K562 (cell line): ENCODE results near the gene ELF2. TPM values are rescaled to one million over a fixed set of nuclear protein-coding genes. Genes with fewer than 3 reads are reported as not detected.

Experiments
- polyA plus RNA-seq, 8 experiments: library from polyadenylated mRNA; depleted of rRNA in 4 of 8; stranded (reverse) in 5 of 8; unstranded in 3 of 8; fragments of >200 nt; fragmentation: Nextera tagmentation in 2 of 8; fragmentation: Illumina TruSeq in 1 of 8; extraction: Ambion mirVana in 2 of 8; extraction: Trizol in 1 of 8; gene quantifications; 2 replicates each; pipeline versions ENCODE4 v1.2.1 to v1.2.3, GENCODE V29; 2011 to 2014; ENCODE audit warnings: inconsistent platforms in 1 of 8, missing spikeins in 1 of 8
- small RNA-seq: library from RNA; depleted of rRNA; stranded (forward); fragments of <200 nt; gene quantifications from one replicate; pipeline ENCODE3, GENCODE V24; 2014
- total RNA-seq, 7 experiments: library from RNA; depleted of rRNA in 6 of 7; stranded (reverse); fragments of >200 nt in 6 of 7; fragmentation: Illumina TruSeq in 2 of 7; extraction: Trizol in 2 of 7; gene quantifications; 2 replicates each; pipeline versions ENCODE4 v1.2.1 to v1.2.3, GENCODE V29; 2011 to 2021; ENCODE audit warnings: low replicate concordance in 1 of 7

The ELF2 gene
- total and polyA plus RNA-seq, 9 of the 15 experiments (the other 6 are each of a cell fraction or from before 2014, with no cell fraction given) = 9.4 to 58.7 (median 41.6) TPM

Small RNA genes lying within 50 kb of the gene (small RNA-seq; reads per million reads assigned to genes)
- gene RF00017 = not detected
- not detected for gene RF00019
- gene RN7SL382P = not detected
- not detected for gene RNU6-531P

Other genes with a start within 250 kb of the ELF2 start
- 12.9 and 20.5 TPM in 2 replicates for gene NOCT, start 161.4 kb downstream of the ELF2 start, total RNA-seq (2014; rRNA removed)
- 16.8 and 18.5 TPM in 2 replicates for gene NOCT, start 161.4 kb downstream of the ELF2 start, total RNA-seq (2014; rRNA removed; fragmentation: Illumina TruSeq; extraction: Trizol)
- gene NOCT, start 161.4 kb downstream of the ELF2 start, total RNA-seq (2015; rRNA removed; fragmentation: Illumina TruSeq; extraction: Trizol) = 12.0 and 13.2 TPM in 2 replicates
- 20.2 and 24.1 TPM in 2 replicates for gene NOCT, start 161.4 kb downstream of the ELF2 start, total RNA-seq (2021)
- 3.8 and 6.8 TPM in 2 replicates for gene NOCT, start 161.4 kb downstream of the ELF2 start, polyA plus RNA-seq (2011; rRNA removed)
- 9.8 and 11.1 TPM in 2 replicates for gene NOCT, start 161.4 kb downstream of the ELF2 start, polyA plus RNA-seq (2014; fragmentation: Illumina TruSeq; extraction: Trizol)
- gene NOCT, start 161.4 kb downstream of the ELF2 start, polyA plus RNA-seq (2014; fragmentation: Nextera tagmentation; extraction: Ambion mirVana) = 1 to 10 TPM; 1.3 to 2.8 TPM
- 4.0 and 5.1 TPM in 2 replicates for gene NOCT, start 161.4 kb downstream of the ELF2 start, polyA plus RNA-seq (2014; rRNA removed)
- not detected in 2 replicates for gene MGARP, start 103.0 kb upstream of the ELF2 start, total RNA-seq (2014; rRNA removed)
- 0.11 and 0.16 TPM in 2 replicates for gene MGARP, start 103.0 kb upstream of the ELF2 start, total RNA-seq (2014; rRNA removed; fragmentation: Illumina TruSeq; extraction: Trizol)
- gene MGARP, start 103.0 kb upstream of the ELF2 start, total RNA-seq (2015; rRNA removed; fragmentation: Illumina TruSeq; extraction: Trizol) = 0.15 TPM in 1 of 2 replicates, not detected in the other
- 0.31 and 0.35 TPM in 2 replicates for gene MGARP, start 103.0 kb upstream of the ELF2 start, total RNA-seq (2021)
- 0.11 and 0.14 TPM in 2 replicates for gene MGARP, start 103.0 kb upstream of the ELF2 start, polyA plus RNA-seq (2011; rRNA removed)
- 0.11 TPM in 1 of 2 replicates, not detected in the other for gene MGARP, start 103.0 kb upstream of the ELF2 start, polyA plus RNA-seq (2014; fragmentation: Illumina TruSeq; extraction: Trizol)
- gene MGARP, start 103.0 kb upstream of the ELF2 start, polyA plus RNA-seq (2014; fragmentation: Nextera tagmentation; extraction: Ambion mirVana) = under 1 TPM; 0.23 to 0.45 TPM
- not detected in 2 replicates for gene MGARP, start 103.0 kb upstream of the ELF2 start, polyA plus RNA-seq (2014; rRNA removed)
- 63.2 and 67.6 TPM in 2 replicates for gene NAA15, start 124.3 kb upstream of the ELF2 start, total RNA-seq (2014; rRNA removed)
- 114 and 126 TPM in 2 replicates for gene NAA15, start 124.3 kb upstream of the ELF2 start, total RNA-seq (2014; rRNA removed; fragmentation: Illumina TruSeq; extraction: Trizol)
- gene NAA15, start 124.3 kb upstream of the ELF2 start, total RNA-seq (2015; rRNA removed; fragmentation: Illumina TruSeq; extraction: Trizol) = 87.5 and 96.4 TPM in 2 replicates
- 117 TPM in 2 replicates for gene NAA15, start 124.3 kb upstream of the ELF2 start, total RNA-seq (2021)
- 39.8 and 61.9 TPM in 2 replicates for gene NAA15, start 124.3 kb upstream of the ELF2 start, polyA plus RNA-seq (2011; rRNA removed)
- 60.4 and 76.4 TPM in 2 replicates for gene NAA15, start 124.3 kb upstream of the ELF2 start, polyA plus RNA-seq (2014; fragmentation: Illumina TruSeq; extraction: Trizol)
- gene NAA15, start 124.3 kb upstream of the ELF2 start, polyA plus RNA-seq (2014; fragmentation: Nextera tagmentation; extraction: Ambion mirVana) = 10 to 100 TPM; 37.8 to 41.3 TPM
- 45.9 and 48.9 TPM in 2 replicates for gene NAA15, start 124.3 kb upstream of the ELF2 start, polyA plus RNA-seq (2014; rRNA removed)
- 82.2 and 120 TPM in 2 replicates for gene NDUFC1, start 125.3 kb upstream of the ELF2 start, total RNA-seq (2014; rRNA removed)
- 89.2 and 89.5 TPM in 2 replicates for gene NDUFC1, start 125.3 kb upstream of the ELF2 start, total RNA-seq (2014; rRNA removed; fragmentation: Illumina TruSeq; extraction: Trizol)
- gene NDUFC1, start 125.3 kb upstream of the ELF2 start, total RNA-seq (2015; rRNA removed; fragmentation: Illumina TruSeq; extraction: Trizol) = 141 and 142 TPM in 2 replicates
- 88.8 and 95.4 TPM in 2 replicates for gene NDUFC1, start 125.3 kb upstream of the ELF2 start, total RNA-seq (2021)
- gene NDUFC1, start 125.3 kb upstream of the ELF2 start, polyA plus RNA-seq (2011; rRNA removed) = 55.8 and 58.9 TPM in 2 replicates
- 62.2 and 119 TPM in 2 replicates for gene NDUFC1, start 125.3 kb upstream of the ELF2 start, polyA plus RNA-seq (2014; fragmentation: Illumina TruSeq; extraction: Trizol)
- gene NDUFC1, start 125.3 kb upstream of the ELF2 start, polyA plus RNA-seq (2014; fragmentation: Nextera tagmentation; extraction: Ambion mirVana) = 100 to 1,000 TPM; 350 to 378 TPM
- 170 and 180 TPM in 2 replicates for gene NDUFC1, start 125.3 kb upstream of the ELF2 start, polyA plus RNA-seq (2014; rRNA removed)